Gastrocnemius medialis (tissue), 4 donors: ENCODE results near the gene PNLIPRP3. TPM values are rescaled to one million over a fixed set of nuclear protein-coding genes. Genes with fewer than 3 reads are reported as not detected.

Source experiments
- ATAC-seq, 2 donors: fragments of 150-250 bp; one replicate each; pipeline ENCODE4 v1.9.1; 2016
- DNase-seq, 2 donors: peaks; one replicate each; pipeline ENCODE4 v3.0.0-alpha.2; 2019
- H3K27ac ChIP-seq, 4 donors: fragments of 200-600 bp; sonication (generic); 1 replicate in 1 of 4; 2 replicates in 3 of 4; pipeline ENCODE4 v1.5.1; 2016 to 2018; ENCODE audit warnings: mild to moderate bottlenecking in 2 of 4, moderate library complexity in 1 of 4
- H3K27me3 ChIP-seq, 3 donors: fragments of 200-600 bp; sonication (generic) in 2 of 3; 1 replicate in 1 of 3; 2 replicates in 2 of 3; pipeline versions ENCODE4 v1.5.1 to v1.6.0; 2016 to 2019; ENCODE audit warnings: mild to moderate bottlenecking in 1 of 3, moderate library complexity in 1 of 3
- H3K36me3 ChIP-seq, 2 donors: fragments of 200-600 bp; sonication (generic) in 1 of 2; one replicate each; pipeline ENCODE4 v1.5.1; 2017 to 2018
- H3K4me1 ChIP-seq, 2 donors: fragments of 200-600 bp; sonication (generic) in 1 of 2; one replicate each; pipeline ENCODE4 v1.5.1; 2016 to 2017; ENCODE audit warnings: mild to moderate bottlenecking in 2 of 2
- H3K4me3 ChIP-seq, 4 donors: fragments of 200-600 bp; sonication (generic) in 3 of 4; 1 replicate in 1 of 4; 2 replicates in 3 of 4; pipeline ENCODE4 v1.5.1; 2016 to 2019; ENCODE audit warnings: mild to moderate bottlenecking in 2 of 4
- H3K9me3 ChIP-seq, 3 donors: fragments of 200-600 bp; sonication (generic) in 2 of 3; 1 replicate in 1 of 3; 2 replicates in 2 of 3; pipeline ENCODE4 v1.5.1; 2016 to 2019
- POLR2A ChIP-seq, 2 donors: fragments of 450-650 bp; IDR thresholded peaks; one replicate each; pipeline ENCODE4 v1.6.1; 2017; ENCODE audit warnings: antibody characterized with exemption in 2 of 2, mild to moderate bottlenecking in 2 of 2, moderate library complexity in 2 of 2
- in situ Hi-C, 4 donors: fragments of 200-750 bp; cut with MboI; loops; one replicate each; pipeline versions ENCODE4 v1.15.0 to v1.8.0; 2017; ENCODE audit warnings: low sequenced_read_pairs in 4 of 4
- intact Hi-C: fragments of 100-400 bp; cut with DNase I; formaldehyde crosslinking; loops from one replicate; pipeline ENCODE4 v1.15.1; 2023; ENCODE audit warnings: low total_unique reads
- total RNA-seq, 4 donors: library from RNA; depleted of rRNA; stranded (reverse); fragments of >200 nt; gene quantifications; one replicate each; pipeline versions ENCODE4 v1.1.0 to v1.2.3, GENCODE V29; 2016
- TF ChIP-seq, protein P1 (sequence below), 5 experiments: fragments of 450-650 bp in 3 of 5; fragments of 200-600 bp in 2 of 5; sonication (generic) in 2 of 5; IDR thresholded peaks in 4 of 5; conservative IDR thresholded peaks in 1 of 5; 1 replicate in 4 of 5; 2 replicates in 1 of 5; pipeline ENCODE4 v1.5.1; 2016 to 2019; ENCODE audit warnings: antibody characterized with exemption in 5 of 5, mild to moderate bottlenecking in 3 of 5, moderate library complexity in 3 of 5

The PNLIPRP3 gene
- total RNA-seq, 4 donors from 2014 or later: not detected

DNA sequence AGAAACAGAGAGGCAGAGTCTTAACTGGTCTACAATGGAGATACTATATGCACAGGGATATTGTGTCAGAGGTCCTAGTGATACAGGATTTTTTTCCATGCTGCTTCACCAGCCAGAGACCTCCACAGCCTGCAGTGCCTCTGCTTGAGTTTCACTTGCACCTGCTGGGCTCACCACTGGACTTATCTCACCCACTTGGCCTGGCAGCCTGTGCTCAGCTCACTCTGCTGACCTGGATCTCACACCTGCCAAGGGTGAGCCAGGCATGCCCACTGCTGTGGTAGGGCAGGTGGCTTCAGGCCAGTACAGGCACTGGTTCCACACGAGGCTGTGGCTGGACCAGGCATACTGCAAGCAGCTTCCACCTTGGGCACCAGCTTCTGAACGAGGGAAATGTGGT lies 36.6 kb downstream of the PNLIPRP3 start:
- no peak overlapping the region for H3K4me3 ChIP-seq
- H3K4me1 ChIP-seq: no peaks in the 10 kb centered on the region
- in situ Hi-C loops (no loop called here), intact Hi-C loops (no loop called here)
- DNase-seq: no peak
- H3K36me3 ChIP-seq: no peaks in the 10 kb centered on the region
- no peak for TF ChIP-seq POLR2A (IDR thresholded peaks at IDR 0.05)
- TF ChIP-seq, protein P1, sequence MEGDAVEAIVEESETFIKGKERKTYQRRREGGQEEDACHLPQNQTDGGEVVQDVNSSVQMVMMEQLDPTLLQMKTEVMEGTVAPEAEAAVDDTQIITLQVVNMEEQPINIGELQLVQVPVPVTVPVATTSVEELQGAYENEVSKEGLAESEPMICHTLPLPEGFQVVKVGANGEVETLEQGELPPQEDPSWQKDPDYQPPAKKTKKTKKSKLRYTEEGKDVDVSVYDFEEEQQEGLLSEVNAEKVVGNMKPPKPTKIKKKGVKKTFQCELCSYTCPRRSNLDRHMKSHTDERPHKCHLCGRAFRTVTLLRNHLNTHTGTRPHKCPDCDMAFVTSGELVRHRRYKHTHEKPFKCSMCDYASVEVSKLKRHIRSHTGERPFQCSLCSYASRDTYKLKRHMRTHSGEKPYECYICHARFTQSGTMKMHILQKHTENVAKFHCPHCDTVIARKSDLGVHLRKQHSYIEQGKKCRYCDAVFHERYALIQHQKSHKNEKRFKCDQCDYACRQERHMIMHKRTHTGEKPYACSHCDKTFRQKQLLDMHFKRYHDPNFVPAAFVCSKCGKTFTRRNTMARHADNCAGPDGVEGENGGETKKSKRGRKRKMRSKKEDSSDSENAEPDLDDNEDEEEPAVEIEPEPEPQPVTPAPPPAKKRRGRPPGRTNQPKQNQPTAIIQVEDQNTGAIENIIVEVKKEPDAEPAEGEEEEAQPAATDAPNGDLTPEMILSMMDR (IDR thresholded peaks at IDR 0.05 in 4 of 5, conservative IDR thresholded peaks at IDR 0.05 in 1 of 5): no peak
- no peaks in the 10 kb centered on the region for H3K9me3 ChIP-seq
- ATAC-seq: no peak
- H3K27ac ChIP-seq: no peak overlapping the region
- no peaks in the 10 kb centered on the region for H3K27me3 ChIP-seq

DNA sequence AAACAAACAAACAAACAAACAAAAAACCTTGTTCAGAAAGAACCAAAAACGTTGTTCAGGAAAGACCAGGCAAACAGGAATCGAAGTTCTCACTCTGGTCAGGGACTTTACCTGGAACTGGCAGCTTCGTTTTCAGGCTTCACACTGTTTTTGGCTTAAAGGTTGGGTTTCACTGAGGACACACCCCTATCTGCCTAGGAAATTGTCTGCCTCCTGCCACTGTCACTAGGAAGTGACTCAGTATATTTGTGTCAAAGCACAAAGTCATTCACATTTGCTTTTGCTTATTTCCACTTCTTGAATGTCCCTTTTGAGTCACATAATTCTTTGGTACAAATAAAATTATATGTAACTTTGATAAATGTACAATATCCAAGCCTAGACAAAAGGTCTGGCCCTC lies 37.9 kb downstream of the PNLIPRP3 start:
- intact Hi-C loops (no loop called here), in situ Hi-C loops (no loop called here)
- Histone ChIP-seq H3K9me3 (no peaks in the 10 kb centered on the region), H3K27me3 (no peaks in the 10 kb centered on the region), H3K36me3 (no peaks in the 10 kb centered on the region), H3K27ac (no peak overlapping the region), H3K4me1 (no peaks in the 10 kb centered on the region), H3K4me3 (no peak overlapping the region)
- ATAC-seq (no peak), DNase-seq (no peak)
- no peak for TF ChIP-seq POLR2A (IDR thresholded peaks at IDR 0.05)
- TF ChIP-seq, protein P1 (IDR thresholded peaks at IDR 0.05 in 4 of 5, conservative IDR thresholded peaks at IDR 0.05 in 1 of 5): no peak

DNA sequence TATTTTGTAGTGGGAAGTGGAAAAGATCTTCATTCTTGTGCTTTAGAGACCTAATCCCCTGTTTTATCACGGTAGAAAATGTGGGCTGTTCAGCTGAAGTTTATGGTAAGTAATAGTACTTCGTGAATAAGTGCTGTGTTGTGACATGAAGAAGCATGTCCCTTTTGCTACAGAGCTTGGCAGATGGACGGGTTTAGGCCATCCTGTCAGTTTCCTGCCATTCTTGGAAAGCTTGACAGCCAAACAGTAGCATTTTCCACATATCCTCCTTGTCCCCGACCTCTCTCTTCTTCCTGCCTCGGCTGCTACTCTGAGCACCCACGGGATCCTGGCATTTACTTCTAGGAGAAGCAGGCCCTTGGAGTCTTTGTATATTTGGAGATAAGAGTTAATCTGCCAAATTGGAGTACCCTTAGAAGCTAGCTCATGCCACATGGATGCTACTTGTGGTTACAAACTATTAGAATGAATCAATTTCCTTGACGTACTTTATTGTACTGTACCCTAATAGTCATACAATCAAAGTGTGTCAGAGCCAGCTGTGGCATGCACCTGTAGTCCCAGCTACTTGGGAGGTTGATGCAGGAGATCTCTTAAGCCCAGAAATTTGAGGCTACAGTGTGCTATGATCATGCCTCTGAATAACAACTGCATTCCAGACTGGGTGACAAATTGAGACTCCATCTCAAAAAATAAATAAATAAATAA lies 39.2 kb downstream of the PNLIPRP3 start:
- intact Hi-C loops: no loop called here
- H3K27me3 ChIP-seq: no peaks in the 10 kb centered on the region
- H3K9me3 ChIP-seq: no peaks in the 10 kb centered on the region
- no peak overlapping the region for H3K4me3 ChIP-seq
- TF ChIP-seq, protein P1 (IDR thresholded peaks at IDR 0.05 in 4 of 5, conservative IDR thresholded peaks at IDR 0.05 in 1 of 5): no peak
- no peak for TF ChIP-seq POLR2A (IDR thresholded peaks at IDR 0.05)
- no peak overlapping the region for H3K27ac ChIP-seq
- ATAC-seq (no peak), DNase-seq (no peak)
- no peaks in the 10 kb centered on the region for H3K36me3 ChIP-seq
- in situ Hi-C loops: no loop called here
- no peaks in the 10 kb centered on the region for H3K4me1 ChIP-seq

DNA sequence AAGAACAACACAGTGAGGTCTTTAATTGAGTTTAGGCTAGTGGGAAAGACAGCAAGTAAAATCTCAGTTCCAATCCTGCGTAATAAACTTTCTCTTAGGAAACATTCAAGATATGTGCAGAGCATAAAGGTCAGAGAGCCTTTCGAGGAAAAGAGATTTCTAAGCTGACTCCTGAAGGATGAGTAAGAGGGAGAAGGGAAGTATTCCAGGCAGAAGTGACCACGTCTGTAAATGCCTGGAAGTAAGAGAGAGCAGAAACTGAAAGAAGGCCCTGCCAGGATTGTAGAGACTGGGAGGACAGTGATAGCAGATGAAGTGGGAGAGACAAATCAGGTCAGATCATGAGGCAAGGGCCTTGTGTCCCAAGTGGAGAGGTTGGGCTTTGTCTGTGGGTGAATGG lies 41.8 kb downstream of the PNLIPRP3 start:
- H3K4me1 ChIP-seq: no peaks in the 10 kb centered on the region
- intact Hi-C loops: no loop called here
- no peak overlapping the region for H3K27ac ChIP-seq
- ATAC-seq (no peak), DNase-seq (no peak)
- TF ChIP-seq POLR2A (IDR thresholded peaks at IDR 0.05): no peak
- TF ChIP-seq, protein P1 (IDR thresholded peaks at IDR 0.05 in 4 of 5, conservative IDR thresholded peaks at IDR 0.05 in 1 of 5): no peak
- H3K4me3 ChIP-seq: no peak overlapping the region
- H3K27me3 ChIP-seq: no peaks in the 10 kb centered on the region
- H3K36me3 ChIP-seq: no peaks in the 10 kb centered on the region
- in situ Hi-C loops: no loop called here
- no peaks in the 10 kb centered on the region for H3K9me3 ChIP-seq

DNA sequence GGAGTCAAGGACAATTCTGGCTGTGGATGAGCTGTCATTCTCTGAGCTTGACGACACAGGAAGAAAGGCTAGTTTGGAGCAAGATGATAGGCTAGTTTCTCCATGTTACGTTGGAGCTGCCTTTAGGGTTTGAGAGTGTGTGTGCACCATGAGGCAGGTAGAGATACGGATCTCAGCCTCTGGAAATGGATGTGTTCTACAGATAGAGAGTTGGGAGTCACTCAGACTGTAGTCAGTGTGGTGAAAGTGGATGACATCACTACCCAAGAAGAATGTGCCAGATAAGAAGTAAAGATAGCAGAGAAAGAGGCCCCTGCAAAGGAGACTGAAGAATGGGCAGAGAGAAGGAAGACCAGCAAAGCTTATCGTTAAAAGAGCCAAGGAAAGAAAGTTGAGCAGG lies 42.4 kb downstream of the PNLIPRP3 start:
- H3K27ac ChIP-seq: no peak overlapping the region
- H3K36me3 ChIP-seq: no peaks in the 10 kb centered on the region
- TF ChIP-seq, protein P1 (IDR thresholded peaks at IDR 0.05 in 4 of 5, conservative IDR thresholded peaks at IDR 0.05 in 1 of 5): no peak
- no peak for TF ChIP-seq POLR2A (IDR thresholded peaks at IDR 0.05)
- intact Hi-C loops: no loop called here
- DNase-seq: no peak
- no peaks in the 10 kb centered on the region for H3K4me1 ChIP-seq
- H3K4me3 ChIP-seq: no peak overlapping the region
- ATAC-seq: no peak
- no peaks in the 10 kb centered on the region for H3K9me3 ChIP-seq
- in situ Hi-C loops: no loop called here
- no peaks in the 10 kb centered on the region for H3K27me3 ChIP-seq
